ENCODE results near the gene TPCN2.

DNA sequence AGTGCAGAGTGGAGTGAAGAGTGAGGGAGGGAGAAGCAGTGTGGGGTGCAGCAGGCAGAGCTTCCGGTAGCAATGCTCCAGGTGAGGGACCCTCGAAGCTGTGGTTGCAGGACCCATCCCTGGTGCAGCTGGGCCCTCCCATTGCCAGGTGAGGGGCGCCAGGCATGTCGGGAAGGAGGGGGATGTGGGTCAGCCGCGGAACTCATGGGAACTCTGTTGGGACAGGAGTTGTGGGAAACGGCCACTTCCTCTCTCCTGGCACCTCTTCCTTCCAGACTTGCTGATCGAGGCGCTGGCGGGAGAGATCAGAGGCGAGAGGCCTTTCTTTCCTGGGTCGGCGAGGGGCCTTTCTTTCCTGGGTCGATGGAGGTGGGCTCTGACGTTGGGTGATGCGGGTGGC lies 48.5 kb downstream of the TPCN2 start:
- TF ChIP-seq POLR2AphosphoS5 (IDR thresholded peaks at IDR 0.05), result no peak
- TF ChIP-seq, protein P1, sequence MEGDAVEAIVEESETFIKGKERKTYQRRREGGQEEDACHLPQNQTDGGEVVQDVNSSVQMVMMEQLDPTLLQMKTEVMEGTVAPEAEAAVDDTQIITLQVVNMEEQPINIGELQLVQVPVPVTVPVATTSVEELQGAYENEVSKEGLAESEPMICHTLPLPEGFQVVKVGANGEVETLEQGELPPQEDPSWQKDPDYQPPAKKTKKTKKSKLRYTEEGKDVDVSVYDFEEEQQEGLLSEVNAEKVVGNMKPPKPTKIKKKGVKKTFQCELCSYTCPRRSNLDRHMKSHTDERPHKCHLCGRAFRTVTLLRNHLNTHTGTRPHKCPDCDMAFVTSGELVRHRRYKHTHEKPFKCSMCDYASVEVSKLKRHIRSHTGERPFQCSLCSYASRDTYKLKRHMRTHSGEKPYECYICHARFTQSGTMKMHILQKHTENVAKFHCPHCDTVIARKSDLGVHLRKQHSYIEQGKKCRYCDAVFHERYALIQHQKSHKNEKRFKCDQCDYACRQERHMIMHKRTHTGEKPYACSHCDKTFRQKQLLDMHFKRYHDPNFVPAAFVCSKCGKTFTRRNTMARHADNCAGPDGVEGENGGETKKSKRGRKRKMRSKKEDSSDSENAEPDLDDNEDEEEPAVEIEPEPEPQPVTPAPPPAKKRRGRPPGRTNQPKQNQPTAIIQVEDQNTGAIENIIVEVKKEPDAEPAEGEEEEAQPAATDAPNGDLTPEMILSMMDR (IDR thresholded peaks at IDR 0.05), result no peak

All from esophagus muscularis mucosa (tissue), 3 donors.